ENCODE results near the gene SERPINC1. TPM values are rescaled to one million over a fixed set of nuclear protein-coding genes. Genes with fewer than 3 reads are reported as not detected.

Gene SERPINC1
- total RNA-seq, 2 experiments from 2014 or later = not detected

DNA sequence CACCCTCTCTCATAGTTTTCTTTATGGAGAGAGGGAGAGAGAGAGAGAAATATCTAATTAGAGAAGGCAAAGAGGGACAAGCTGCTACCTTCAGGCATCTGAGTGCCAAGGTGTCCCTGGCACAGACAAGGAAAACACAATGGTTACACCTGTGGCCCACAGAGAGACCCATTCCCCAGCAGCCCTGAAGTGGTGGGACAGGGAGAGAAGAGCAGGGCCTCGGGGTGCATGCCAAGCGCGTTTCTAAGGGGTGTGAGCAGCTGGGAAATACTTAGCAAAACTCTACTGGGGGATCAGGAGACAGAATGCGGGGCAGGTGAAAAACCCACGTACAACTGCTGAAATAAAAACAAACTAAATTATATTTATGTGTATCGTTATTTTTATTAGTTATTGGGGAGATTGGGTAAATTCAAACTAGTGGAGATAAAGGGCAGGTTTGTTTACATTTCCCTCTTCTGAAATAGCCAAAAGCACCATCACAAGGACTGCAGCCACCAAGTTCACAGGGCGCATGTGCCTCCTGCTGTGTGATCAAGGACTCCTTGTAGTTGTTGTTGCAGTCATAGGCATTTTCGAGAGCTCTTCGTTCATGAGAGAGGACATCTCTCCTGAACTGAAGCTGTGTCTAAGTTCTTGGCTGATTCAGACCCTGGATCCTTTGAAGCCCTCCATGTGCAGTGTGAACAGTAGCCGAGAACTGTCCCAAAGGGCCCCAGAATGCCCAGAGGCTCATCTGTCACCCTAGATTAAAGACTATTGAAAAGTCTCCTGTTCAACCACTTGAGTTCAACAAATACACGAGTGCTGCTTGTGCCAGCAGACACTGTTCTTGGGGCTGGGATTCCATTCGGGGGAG is 737 bp upstream of the SERPINC1 start:
- H3K4me3 Mint-ChIP-seq = no peak overlapping the region
- H3K27ac Mint-ChIP-seq = no peak overlapping the region
- no peaks in the 10 kb centered on the region for H3K4me1 Mint-ChIP-seq (ENCODE audit: low read depth)
- H3K36me3 Mint-ChIP-seq = no peaks in the 10 kb centered on the region
- intact Hi-C loops (cut with micrococcal nuclease) = no loop called here
- ChIA-PET POLR2A (no interaction called here), CTCF (no interaction called here)
- DNase-seq = no peak
- H3K27me3 Mint-ChIP-seq = no peaks in the 10 kb centered on the region
- H3K9me3 Mint-ChIP-seq = no peaks in the 10 kb centered on the region

DNA sequence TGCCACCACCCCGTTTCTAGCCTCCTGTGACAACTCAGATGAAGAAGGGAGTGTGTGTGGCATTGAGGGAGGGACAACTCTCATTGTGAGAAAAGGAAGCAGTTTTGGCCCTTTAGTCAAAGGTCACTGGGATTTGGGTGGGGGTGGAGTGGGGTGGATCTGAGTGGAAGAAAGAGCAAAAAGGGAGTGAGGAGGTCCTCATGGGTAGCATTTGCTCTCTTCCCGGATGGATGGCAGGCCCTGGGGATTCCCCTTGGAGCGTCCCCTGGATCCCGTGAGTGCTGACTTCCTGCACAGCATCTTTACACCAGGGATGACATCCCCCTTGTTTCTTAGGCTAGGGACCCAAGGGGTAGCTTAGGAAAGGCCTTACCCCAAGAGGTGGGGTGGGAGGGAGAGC is 460 bp downstream of the SERPINC1 start:
- intact Hi-C loops (cut with micrococcal nuclease) = no loop called here
- CTCF ChIA-PET = no interaction called here
- no peaks in the 10 kb centered on the region for H3K9me3 Mint-ChIP-seq

DNA sequence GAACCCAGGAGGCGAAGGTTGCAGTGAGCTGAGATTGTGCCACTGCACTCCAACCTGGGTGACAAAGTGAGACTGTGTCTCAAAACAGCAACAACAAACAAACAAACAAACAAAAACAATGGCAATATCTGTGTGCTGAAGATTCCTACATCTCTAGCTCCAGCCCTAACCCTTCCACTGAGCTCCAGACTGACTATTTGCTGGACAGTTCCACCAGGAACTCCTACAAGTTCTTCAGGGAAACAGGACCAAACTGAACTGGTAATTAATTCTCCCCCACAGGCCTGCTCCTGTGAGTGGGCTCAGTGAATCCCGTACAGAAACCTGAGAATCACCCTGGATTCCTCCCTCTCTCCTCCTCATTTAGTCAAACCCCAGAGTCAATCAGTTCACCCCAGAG is 1.5 kb downstream of the SERPINC1 start:
- POLR2A ChIA-PET = no interaction called here
- DNase-seq = no peak
- H3K27ac Mint-ChIP-seq = no peak overlapping the region
- CTCF ChIA-PET = interaction anchor here (0.6 to 1.4 kb wide), 8 partner anchors 11 to 269 kb away, joined by 3 to 4 read pairs (median 3); no protein-coding TSS in a partner anchor
- no peak overlapping the region for H3K4me3 Mint-ChIP-seq
- no peaks in the 10 kb centered on the region for H3K4me1 Mint-ChIP-seq (ENCODE audit: low read depth)
- no peaks in the 10 kb centered on the region for H3K36me3 Mint-ChIP-seq
- H3K27me3 Mint-ChIP-seq = no peaks in the 10 kb centered on the region
- H3K9me3 Mint-ChIP-seq = no peaks in the 10 kb centered on the region
- intact Hi-C loops (cut with micrococcal nuclease) = no loop called here

More for the DNA sequence above, 460 bp downstream of the SERPINC1 start:
- Mint-ChIP-seq H3K4me1 (ENCODE audit: low read depth) (no peaks in the 10 kb centered on the region), H3K36me3 (no peaks in the 10 kb centered on the region), H3K27me3 (no peaks in the 10 kb centered on the region), H3K27ac (no peak overlapping the region), H3K4me3 (no peak overlapping the region)
- DNase-seq = no peak
- POLR2A ChIA-PET = no interaction called here

DNA sequence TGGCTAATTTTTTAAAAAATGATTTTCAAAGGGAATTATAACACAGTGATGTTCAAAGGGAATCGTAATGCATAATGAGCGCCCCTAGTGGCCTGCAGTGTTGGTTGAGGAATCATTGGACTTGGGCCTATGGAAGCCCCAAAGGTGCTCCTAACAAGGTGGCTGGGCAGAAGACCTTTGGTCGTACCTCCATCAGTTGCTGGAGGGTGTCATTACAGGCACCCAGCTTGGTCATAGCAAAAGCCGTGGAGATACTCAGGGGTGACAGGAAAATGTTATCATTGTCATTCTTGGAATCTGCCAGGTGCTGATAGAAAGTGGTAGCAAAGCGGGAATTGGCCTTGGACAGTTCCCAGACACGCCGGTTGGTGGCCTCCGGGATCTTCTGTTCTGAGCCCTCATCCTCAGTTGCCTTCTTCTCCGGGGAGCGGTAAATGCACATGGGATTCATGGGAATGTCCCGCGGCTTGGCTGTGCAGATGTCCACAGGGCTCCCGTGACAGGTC is 2.7 kb downstream of the SERPINC1 start:
- POLR2A ChIA-PET = no interaction called here
- Mint-ChIP-seq H3K4me3 (no peak overlapping the region), H3K27ac (no peak overlapping the region), H3K4me1 (ENCODE audit: low read depth) (no peaks in the 10 kb centered on the region), H3K36me3 (no peaks in the 10 kb centered on the region), H3K27me3 (no peaks in the 10 kb centered on the region), H3K9me3 (no peaks in the 10 kb centered on the region)
- intact Hi-C loops (cut with micrococcal nuclease) = no loop called here
- DNase-seq = peak; percentile 50
- CTCF ChIA-PET = interaction anchor here (0.6 to 1.4 kb wide), 4 partner anchors 29 to 638 kb away, joined by 3 to 4 read pairs (median 3); no protein-coding TSS in a partner anchor

DNA sequence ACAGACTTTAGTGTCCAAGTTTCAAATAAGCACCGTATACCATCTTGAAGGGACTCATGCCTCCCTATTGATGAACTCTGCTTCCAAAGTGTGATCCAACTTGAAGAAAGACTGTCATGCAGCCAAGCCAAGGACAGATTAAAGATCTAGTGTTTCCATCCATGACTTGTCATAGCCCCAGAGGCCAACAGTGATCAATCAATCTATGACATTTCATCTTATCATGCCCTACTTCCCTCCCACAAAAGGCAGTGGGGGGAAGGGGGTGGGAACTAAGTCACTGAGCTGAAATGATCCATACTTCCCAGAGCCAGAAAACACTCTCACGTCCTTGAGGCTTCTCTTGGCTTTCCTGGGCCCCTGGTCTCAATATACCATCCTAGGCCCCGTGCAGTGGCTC is 4.0 kb downstream of the SERPINC1 start:
- no peaks in the 10 kb centered on the region for H3K27me3 Mint-ChIP-seq
- no peaks in the 10 kb centered on the region for H3K9me3 Mint-ChIP-seq
- ChIA-PET POLR2A (no interaction called here), CTCF (no interaction called here)
- H3K27ac Mint-ChIP-seq = no peak overlapping the region
- H3K36me3 Mint-ChIP-seq = no peaks in the 10 kb centered on the region
- no peaks in the 10 kb centered on the region for H3K4me1 Mint-ChIP-seq (ENCODE audit: low read depth)
- no peak for DNase-seq
- no peak overlapping the region for H3K4me3 Mint-ChIP-seq
- intact Hi-C loops (cut with micrococcal nuclease) = no loop called here

DNA sequence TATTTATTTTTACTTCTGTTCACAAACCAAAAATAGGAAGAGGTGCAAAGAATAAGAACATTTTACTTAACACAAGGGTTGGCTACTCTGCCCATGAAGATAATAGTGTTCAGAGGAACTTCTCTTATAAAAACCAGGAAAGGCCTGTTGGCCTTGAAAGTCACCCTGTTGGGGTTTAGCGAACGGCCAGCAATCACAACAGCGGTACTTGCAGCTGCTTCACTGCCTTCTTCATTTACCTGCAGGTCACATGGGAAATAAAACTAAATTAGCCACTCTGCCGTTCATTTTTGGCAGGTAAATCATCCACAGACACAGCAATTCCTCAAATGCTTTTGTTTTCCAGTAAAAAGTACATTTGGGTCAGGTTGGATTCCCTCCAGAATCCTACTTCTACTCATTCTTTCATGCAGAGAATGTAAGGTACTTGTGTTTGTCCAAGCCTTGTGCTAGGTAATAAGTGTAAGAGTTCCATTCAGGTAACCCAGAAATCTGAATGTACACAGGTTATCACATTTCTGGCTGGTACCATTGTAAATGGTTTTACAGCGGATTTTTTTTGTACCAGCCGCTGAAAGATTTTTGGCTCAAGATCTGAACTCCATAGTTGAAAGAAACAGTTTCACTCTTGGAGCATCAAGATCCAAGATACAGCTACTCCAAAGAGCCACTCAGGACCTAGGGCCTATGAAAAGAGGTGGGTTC is 13.1 kb downstream of the SERPINC1 start:
- no peaks in the 10 kb centered on the region for H3K27me3 Mint-ChIP-seq

DNA sequence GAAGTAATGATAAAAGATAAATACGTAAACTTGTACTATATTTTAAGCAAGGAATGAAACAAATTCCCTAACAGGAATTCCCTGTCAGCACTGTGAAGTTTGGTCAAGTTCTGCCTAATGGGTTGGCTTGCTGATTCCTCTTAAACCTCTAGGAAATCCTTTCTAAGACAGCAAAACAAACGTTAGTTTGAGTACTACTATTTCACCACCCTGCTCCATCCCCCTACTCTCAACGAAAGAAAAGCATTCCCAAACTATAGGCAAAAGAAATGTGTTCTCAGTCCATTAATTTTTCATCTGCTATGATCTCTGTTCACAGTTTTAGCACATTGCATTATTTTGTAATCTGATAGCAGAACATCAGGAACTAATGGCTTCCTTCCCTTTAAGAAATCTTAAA is 16.1 kb downstream of the SERPINC1 start:
- ChIA-PET POLR2A (no interaction called here), CTCF (no interaction called here)
- H3K36me3 Mint-ChIP-seq = peaks cover 6% of the 10 kb centered on the region
- intact Hi-C loops (cut with micrococcal nuclease) = no loop called here
- peaks cover 8% of the 10 kb centered on the region for H3K4me1 Mint-ChIP-seq (ENCODE audit: low read depth)
- no peaks in the 10 kb centered on the region for H3K27me3 Mint-ChIP-seq
- no peak overlapping the region for H3K27ac Mint-ChIP-seq
- H3K9me3 Mint-ChIP-seq = no peaks in the 10 kb centered on the region
- DNase-seq = no peak
- no peak overlapping the region for H3K4me3 Mint-ChIP-seq

More for the DNA sequence above, 13.1 kb downstream of the SERPINC1 start:
- POLR2A ChIA-PET = no interaction called here
- H3K36me3 Mint-ChIP-seq = peaks cover 6% of the 10 kb centered on the region
- no peak for DNase-seq
- H3K4me3 Mint-ChIP-seq = no peak overlapping the region
- CTCF ChIA-PET = no interaction called here
- H3K9me3 Mint-ChIP-seq = no peaks in the 10 kb centered on the region
- no peak overlapping the region for H3K27ac Mint-ChIP-seq
- intact Hi-C loops (cut with micrococcal nuclease) = no loop called here
- H3K4me1 Mint-ChIP-seq (ENCODE audit: low read depth) = peaks cover 8% of the 10 kb centered on the region

DNA sequence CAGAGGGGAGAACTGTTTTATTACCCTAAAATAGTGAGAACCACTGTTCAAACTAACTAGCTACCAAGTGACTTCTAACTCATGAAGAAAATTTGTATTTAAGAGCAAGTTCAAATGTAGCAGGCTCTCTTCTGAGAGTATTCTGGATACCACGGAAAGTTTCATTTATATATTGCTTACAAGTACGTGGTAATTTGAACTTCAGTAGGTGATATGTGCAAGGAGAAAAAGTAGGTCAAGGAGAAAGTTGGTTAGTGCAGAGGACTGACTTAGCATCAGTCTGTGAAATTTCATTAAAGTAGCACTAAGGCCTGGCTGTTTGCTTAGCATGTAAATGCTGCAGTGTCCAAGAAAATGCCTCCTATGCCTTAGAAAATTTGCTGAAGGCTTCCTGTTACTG is 16.7 kb downstream of the SERPINC1 start:
- POLR2A ChIA-PET = no interaction called here
- Mint-ChIP-seq H3K4me3 (no peak overlapping the region), H3K9me3 (no peaks in the 10 kb centered on the region), H3K36me3 (peaks cover 6% of the 10 kb centered on the region), H3K27ac (no peak overlapping the region), H3K4me1 (ENCODE audit: low read depth) (peaks cover 8% of the 10 kb centered on the region), H3K27me3 (no peaks in the 10 kb centered on the region)
- CTCF ChIA-PET = no interaction called here
- no peak for DNase-seq
- intact Hi-C loops (cut with micrococcal nuclease) = no loop called here

DNA sequence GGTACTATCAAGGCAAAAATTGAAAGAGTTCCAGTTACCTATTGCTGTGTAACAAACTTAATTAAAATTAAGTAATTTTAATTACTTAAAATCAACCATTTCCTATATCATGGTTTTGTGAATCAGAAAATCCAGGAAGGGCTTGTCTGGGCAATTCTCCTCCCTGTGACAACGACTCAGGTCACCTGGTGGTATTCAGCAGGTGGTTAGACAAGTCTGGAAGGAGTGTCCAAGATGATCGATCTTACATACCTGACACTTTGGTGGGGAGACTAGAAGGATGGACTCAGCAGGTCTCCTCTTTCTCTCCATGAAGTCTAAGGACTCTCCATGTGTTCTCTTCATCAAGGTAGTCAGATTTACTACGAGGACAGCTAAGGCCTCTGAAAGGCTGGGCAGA is 22.9 kb downstream of the SERPINC1 start:
- Mint-ChIP-seq H3K9me3 (no peaks in the 10 kb centered on the region), H3K27ac (no peak overlapping the region), H3K4me1 (ENCODE audit: low read depth) (peaks cover 4% of the 10 kb centered on the region), H3K4me3 (no peak overlapping the region), H3K27me3 (no peaks in the 10 kb centered on the region), H3K36me3 (peaks cover 7% of the 10 kb centered on the region)
- POLR2A ChIA-PET = no interaction called here
- intact Hi-C loops (cut with micrococcal nuclease) = no loop called here
- DNase-seq = no peak
- CTCF ChIA-PET = no interaction called here

DNA sequence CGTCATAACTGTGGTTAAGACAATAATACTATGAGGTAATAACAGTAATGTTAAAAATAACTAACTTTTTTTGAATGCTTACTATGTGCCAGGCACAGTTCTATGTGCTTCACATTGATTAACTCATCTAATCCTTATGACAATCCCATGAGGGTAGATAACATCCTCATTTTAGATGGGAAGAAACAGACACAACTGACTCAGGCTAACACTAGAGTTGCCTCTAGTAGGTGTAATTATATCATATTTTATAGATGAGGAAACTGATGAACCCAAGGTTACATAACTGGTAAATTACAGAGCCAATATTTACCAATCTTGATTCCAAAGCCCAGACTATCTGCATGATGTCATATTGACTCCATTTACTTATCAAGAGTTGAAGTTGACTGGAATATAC is 23.5 kb downstream of the SERPINC1 start:
- H3K36me3 Mint-ChIP-seq = peaks cover 7% of the 10 kb centered on the region
- intact Hi-C loops (cut with micrococcal nuclease) = no loop called here
- H3K4me3 Mint-ChIP-seq = no peak overlapping the region
- H3K27me3 Mint-ChIP-seq = no peaks in the 10 kb centered on the region
- H3K27ac Mint-ChIP-seq = no peak overlapping the region
- ChIA-PET POLR2A (no interaction called here), CTCF (no interaction called here)
- H3K9me3 Mint-ChIP-seq = no peaks in the 10 kb centered on the region
- H3K4me1 Mint-ChIP-seq (ENCODE audit: low read depth) = peaks cover 4% of the 10 kb centered on the region
- no peak for DNase-seq

DNA sequence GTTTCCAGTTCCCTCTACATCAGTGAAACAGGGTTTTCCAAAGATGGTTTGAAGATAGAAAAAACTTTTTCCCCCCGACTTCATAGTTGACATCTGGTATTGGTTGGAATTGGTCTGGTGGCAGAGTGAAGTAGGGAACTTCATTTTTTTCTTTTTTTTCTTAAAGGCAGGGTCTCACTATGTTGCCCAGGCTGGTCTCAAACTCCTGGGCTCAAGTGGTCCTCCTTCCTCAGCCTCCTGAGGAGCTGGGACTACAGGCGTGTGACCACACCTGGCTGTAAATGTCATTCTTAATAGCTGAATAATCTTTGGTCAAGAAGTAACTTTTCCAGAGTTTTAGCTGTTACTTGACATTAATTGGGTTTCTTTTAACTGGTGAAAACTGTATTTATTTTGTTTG is 27.2 kb downstream of the SERPINC1 start:
- ChIA-PET POLR2A (interaction anchor here (0.9 kb wide), 1 partner anchor 22 kb away, joined by 3 read pairs; the partner anchor contains the start of genes GAS5 and ZBTB37), CTCF (no interaction called here)
- H3K9me3 Mint-ChIP-seq = no peaks in the 10 kb centered on the region
- H3K27ac Mint-ChIP-seq = no peak overlapping the region
- no peak overlapping the region for H3K4me3 Mint-ChIP-seq
- H3K4me1 Mint-ChIP-seq (ENCODE audit: low read depth) = peaks cover 23% of the 10 kb centered on the region
- intact Hi-C loops (cut with micrococcal nuclease) = no loop called here
- H3K27me3 Mint-ChIP-seq = no peaks in the 10 kb centered on the region
- peaks cover 34% of the 10 kb centered on the region for H3K36me3 Mint-ChIP-seq
- DNase-seq = no peak

DNA sequence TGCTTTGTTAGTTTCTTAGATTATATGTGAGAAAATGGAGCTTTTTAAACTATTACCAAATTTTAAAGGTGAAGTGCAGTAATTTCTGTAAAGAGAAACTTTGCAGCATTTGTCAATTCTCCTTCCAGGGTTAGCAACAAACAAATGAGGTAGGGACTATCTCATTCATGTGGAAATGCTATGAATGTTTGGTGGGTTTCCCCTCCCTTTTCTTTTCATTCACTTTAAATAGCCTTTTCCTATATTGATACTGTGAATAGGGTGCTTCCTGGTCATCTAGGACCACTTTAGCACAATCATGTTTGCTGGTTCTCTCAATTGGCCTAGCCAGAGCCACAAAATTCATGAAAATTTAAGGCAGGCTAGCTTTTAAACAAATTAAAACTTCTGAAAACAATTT is 28.4 kb downstream of the SERPINC1 start:
- H3K4me1 Mint-ChIP-seq (ENCODE audit: low read depth) = peaks cover 23% of the 10 kb centered on the region
- DNase-seq = no peak
- ChIA-PET CTCF (no interaction called here), POLR2A (interaction anchor here (0.9 kb wide), 1 partner anchor 20 kb away, joined by 3 read pairs; the partner anchor contains the start of genes GAS5 and ZBTB37)
- H3K9me3 Mint-ChIP-seq = no peaks in the 10 kb centered on the region
- no peaks in the 10 kb centered on the region for H3K27me3 Mint-ChIP-seq
- peaks cover 35% of the 10 kb centered on the region for H3K36me3 Mint-ChIP-seq
- H3K4me3 Mint-ChIP-seq = no peak overlapping the region
- H3K27ac Mint-ChIP-seq = no peak overlapping the region
- intact Hi-C loops (cut with micrococcal nuclease) = no loop called here
